ENCODE measurements around the gene PTPRT. TPM values are rescaled to one million over a fixed set of nuclear protein-coding genes. Genes with fewer than 3 reads are reported as not detected.
"Not testable (repeated sequence)": the region's sequence is repeated elsewhere in the genome, so short reads cannot be mapped to it uniquely, and the experiment has no call there.

PTPRT gene
- total RNA-seq, 4 donors from 2014 or later = under 0.01 to 2.1 TPM; not detected in 2

GRCh38 chr20:42919316-42919715, 270.4 kb downstream of the PTPRT start:
- H3K4me1 ChIP-seq = no peaks in the 10 kb centered on the region
- H3K4me3 ChIP-seq = no peak overlapping the region
- H3K27me3 ChIP-seq = no peaks in the 10 kb centered on the region
- H3K36me3 ChIP-seq = no peaks in the 10 kb centered on the region
- no peak for DNase-seq
- intact Hi-C loops (cut with DNase I; ENCODE audit: low total_unique reads) = no loop called here
- no peaks in the 10 kb centered on the region for H3K9me3 ChIP-seq
- H3K27ac ChIP-seq = no peak overlapping the region
- TF ChIP-seq POLR2A (IDR thresholded peaks at IDR 0.05) (no peak), CTCF (IDR thresholded peaks at IDR 0.05) (no peak)

- H3K27me3 ChIP-seq = no peaks in the 10 kb centered on the region
- intact Hi-C loops (cut with DNase I; ENCODE audit: low total_unique reads) = no loop called here
- H3K4me1 ChIP-seq = no peaks in the 10 kb centered on the region
- H3K4me3 ChIP-seq = no peak overlapping the region
- H3K36me3 ChIP-seq = no peaks in the 10 kb centered on the region
- DNase-seq = no peak
- TF ChIP-seq CTCF (IDR thresholded peaks at IDR 0.05) (no peak), POLR2A (IDR thresholded peaks at IDR 0.05) (no peak)
- no peak overlapping the region for H3K27ac ChIP-seq
- no peaks in the 10 kb centered on the region for H3K9me3 ChIP-seq
Measured at GRCh38 chr20:42915081-42915480, 274.6 kb downstream of the PTPRT start.

- Histone ChIP-seq H3K4me1 (no peaks in the 10 kb centered on the region), H3K27ac (no peak overlapping the region), H3K27me3 (no peaks in the 10 kb centered on the region), H3K9me3 (no peaks in the 10 kb centered on the region), H3K4me3 (no peak overlapping the region), H3K36me3 (no peaks in the 10 kb centered on the region)
- intact Hi-C loops (cut with DNase I; ENCODE audit: low total_unique reads) = no loop called here
- DNase-seq = no peak
- TF ChIP-seq POLR2A (IDR thresholded peaks at IDR 0.05) = no peak
- TF ChIP-seq CTCF (IDR thresholded peaks at IDR 0.05) = no peak
Measured at GRCh38 chr20:42914302-42914701, 275.4 kb downstream of the PTPRT start.

GRCh38 chr20:42910808-42911207, 278.9 kb downstream of the PTPRT start:
- intact Hi-C loops (cut with DNase I; ENCODE audit: low total_unique reads) = not testable (repeated sequence)

GRCh38 chr20:42907730-42908129, 282.0 kb downstream of the PTPRT start:
- no peak for TF ChIP-seq CTCF (IDR thresholded peaks at IDR 0.05)
- TF ChIP-seq POLR2A (IDR thresholded peaks at IDR 0.05) = no peak

More at GRCh38 chr20:42910808-42911207, 278.9 kb downstream of the PTPRT start:
- not testable (repeated sequence) for H3K9me3 ChIP-seq, H3K36me3 ChIP-seq, H3K27ac ChIP-seq, H3K4me3 ChIP-seq, H3K27me3 ChIP-seq, DNase-seq, H3K4me1 ChIP-seq

GRCh38 chr20:42906120-42906519, 283.6 kb downstream of the PTPRT start:
- H3K36me3 ChIP-seq = no peaks in the 10 kb centered on the region
- no peaks in the 10 kb centered on the region for H3K9me3 ChIP-seq
- DNase-seq = no peak
- no peak overlapping the region for H3K4me3 ChIP-seq
- no peak for TF ChIP-seq CTCF (IDR thresholded peaks at IDR 0.05)
- TF ChIP-seq POLR2A (IDR thresholded peaks at IDR 0.05) = no peak
- intact Hi-C loops (cut with DNase I; ENCODE audit: low total_unique reads) = no loop called here
- no peaks in the 10 kb centered on the region for H3K4me1 ChIP-seq
- no peaks in the 10 kb centered on the region for H3K27me3 ChIP-seq
- no peak overlapping the region for H3K27ac ChIP-seq

More at GRCh38 chr20:42907730-42908129, 282.0 kb downstream of the PTPRT start:
- Histone ChIP-seq H3K9me3 (no peaks in the 10 kb centered on the region), H3K4me1 (no peaks in the 10 kb centered on the region), H3K27me3 (no peaks in the 10 kb centered on the region), H3K27ac (no peak overlapping the region), H3K4me3 (no peak overlapping the region), H3K36me3 (no peaks in the 10 kb centered on the region)
- no peak for DNase-seq
- intact Hi-C loops (cut with DNase I; ENCODE audit: low total_unique reads) = no loop called here

Data from uterus (tissue), 4 donors.